GM21619 (cell line): ENCODE results near the gene PCDH17.

ENCODE experiments used
- ATAC-seq: cut with Tn5 transposase; IDR thresholded peaks from one replicate; pipeline ENCODE4 v1.9.1; 2021; ENCODE audit not compliant: unreplicated experiment

The PCDH17 gene

DNA sequence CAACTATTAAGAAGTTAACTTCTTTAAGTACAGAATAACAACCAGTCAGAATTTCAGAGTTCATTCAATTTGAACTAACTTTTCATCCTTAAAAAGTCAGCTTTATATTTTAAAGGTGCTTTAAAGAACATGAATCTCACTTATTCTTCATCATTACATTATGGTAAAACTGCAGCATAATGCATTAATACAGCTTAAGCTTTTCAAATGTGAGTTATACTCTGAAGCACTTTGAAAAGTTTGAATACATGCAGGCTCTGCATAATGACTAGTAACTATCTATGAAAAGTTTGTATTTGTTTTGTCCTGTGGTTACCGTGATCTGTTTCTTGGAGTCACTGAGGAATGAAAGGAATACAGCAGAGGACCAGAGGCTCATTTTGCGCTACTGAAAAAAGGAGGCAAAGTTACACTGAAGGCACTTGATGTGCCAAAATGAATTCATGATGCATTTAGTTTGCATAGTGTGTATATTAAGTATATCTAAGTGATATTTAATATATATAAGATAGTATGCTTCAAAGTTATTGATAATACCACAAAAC lies 4.1 kb downstream of the PCDH17 start:
- no peak for ATAC-seq

DNA sequence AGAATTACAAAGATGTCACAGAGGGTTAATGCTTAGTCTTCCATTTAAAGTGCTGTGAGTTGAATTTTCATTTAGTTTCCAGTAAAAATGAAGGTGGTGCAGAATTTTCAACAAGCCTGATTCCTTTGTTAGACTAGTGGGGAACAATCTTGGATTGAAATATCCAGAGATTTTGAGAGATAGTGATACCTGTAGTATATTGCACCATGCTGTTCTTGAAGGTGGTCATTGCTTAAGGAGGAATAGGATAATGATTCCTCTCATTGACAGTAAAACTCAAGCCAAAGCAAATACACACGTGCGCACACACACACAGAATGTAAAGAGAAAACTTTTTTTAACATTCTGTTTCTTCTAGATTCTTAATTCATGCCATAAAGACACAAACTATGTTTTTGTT lies 5.3 kb downstream of the PCDH17 start:
- no peak for ATAC-seq

DNA sequence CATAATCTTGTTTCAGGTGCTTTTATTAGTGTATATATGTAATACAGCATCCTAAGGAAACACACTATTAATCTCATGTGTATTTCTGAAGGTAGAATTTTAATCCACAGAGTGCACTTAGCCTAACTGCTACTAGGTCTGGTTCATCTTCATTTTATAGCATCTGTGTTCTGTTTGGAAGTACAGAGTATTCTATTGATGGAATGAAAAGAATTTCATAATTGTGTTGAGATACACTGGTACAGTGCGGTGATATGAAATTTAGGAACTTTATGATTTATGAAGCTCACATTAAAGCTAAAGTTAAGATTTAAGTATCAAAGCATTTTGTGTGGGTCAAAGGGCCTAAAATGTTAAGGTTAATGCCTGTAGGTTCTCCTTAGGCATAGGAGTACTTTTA lies 6.0 kb downstream of the PCDH17 start:
- ATAC-seq, result no peak

DNA sequence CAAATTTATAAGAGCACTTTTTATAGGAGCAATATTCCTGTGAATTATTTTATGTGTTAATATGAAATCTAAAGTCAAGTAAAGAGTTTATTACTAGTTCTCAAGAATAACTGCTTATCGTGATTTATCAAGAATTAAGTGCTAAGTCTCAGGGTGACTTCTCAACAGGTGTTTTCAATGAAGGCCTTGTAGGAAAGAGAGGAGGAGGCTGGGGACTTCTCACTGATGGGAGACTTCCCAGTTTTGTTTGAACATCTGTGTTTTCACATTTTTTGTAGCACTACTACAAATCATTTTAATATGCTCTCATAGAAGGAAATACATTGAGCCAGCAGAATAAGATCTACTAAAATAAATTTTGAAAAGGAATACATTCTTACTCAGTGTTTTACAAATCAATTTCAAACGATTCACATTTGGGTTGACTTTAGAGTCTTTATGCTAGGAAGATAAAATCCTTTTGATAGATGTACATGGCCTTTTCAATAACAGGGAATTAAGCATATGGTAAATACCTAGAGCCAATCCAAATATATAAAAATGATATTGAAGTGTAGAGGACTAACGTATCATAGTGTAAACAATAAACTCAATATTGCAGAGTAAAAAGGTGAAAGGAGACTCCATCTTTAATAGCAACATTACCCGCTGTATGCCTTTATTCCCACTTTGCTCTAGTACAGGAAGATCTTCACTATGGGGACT lies 6.8 kb downstream of the PCDH17 start:
- no peak for ATAC-seq

DNA sequence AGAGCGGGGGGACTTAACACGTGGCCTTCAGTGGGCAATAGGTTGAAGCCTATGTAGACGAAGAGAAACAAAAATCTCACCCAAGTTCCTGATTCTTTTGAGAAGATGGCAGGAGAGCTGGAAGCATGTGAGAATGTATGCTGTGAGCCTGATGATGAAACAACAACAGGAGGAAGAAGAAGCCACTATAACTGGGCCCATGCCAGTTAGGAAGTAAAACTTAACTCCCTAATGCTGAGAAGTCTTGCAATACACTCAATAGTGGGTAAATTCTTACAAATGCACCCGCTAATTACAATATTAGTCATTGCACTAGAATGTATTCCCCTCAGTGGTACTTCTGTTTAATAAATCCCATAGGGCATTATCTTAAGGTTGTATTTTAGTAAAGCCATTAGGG lies 9.1 kb downstream of the PCDH17 start:
- no peak for ATAC-seq

DNA sequence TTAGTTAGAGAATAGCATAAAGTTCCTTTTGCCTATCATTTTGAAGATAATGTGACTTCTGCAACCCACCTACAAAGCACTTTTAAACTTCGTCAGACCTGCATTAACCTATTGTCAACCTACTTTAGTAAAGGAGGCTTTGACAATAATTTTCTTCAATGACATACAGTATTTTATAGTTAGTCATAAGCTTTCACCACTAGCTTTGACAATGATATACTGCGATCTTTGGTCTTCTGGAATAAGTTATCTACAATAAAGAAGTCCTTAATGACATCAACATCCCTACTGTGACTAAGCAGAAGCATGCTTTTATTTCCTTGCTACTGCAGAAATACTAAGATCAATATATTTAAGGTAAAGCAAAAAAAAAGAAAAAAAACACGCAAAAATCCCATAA lies 9.5 kb downstream of the PCDH17 start:
- no peak for ATAC-seq

DNA sequence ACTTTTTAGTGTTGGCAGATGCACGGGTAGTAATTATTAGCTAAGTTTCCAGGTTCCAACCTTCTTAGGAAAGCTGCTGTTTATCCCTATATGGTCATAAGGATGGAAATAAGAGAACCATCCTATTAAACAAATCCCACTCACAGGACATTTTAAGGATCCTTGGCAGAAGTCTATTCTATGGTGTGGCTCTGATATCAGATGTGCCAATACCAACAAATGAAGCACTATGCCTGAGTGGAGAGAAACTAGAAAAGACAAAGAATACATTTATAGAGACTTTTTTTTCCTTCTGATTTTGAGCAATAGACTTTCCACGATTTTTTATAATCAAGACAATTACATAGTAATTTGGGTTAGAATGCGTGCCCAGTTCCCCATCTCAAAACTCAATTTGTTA lies 12.6 kb downstream of the PCDH17 start:
- ATAC-seq, result no peak

DNA sequence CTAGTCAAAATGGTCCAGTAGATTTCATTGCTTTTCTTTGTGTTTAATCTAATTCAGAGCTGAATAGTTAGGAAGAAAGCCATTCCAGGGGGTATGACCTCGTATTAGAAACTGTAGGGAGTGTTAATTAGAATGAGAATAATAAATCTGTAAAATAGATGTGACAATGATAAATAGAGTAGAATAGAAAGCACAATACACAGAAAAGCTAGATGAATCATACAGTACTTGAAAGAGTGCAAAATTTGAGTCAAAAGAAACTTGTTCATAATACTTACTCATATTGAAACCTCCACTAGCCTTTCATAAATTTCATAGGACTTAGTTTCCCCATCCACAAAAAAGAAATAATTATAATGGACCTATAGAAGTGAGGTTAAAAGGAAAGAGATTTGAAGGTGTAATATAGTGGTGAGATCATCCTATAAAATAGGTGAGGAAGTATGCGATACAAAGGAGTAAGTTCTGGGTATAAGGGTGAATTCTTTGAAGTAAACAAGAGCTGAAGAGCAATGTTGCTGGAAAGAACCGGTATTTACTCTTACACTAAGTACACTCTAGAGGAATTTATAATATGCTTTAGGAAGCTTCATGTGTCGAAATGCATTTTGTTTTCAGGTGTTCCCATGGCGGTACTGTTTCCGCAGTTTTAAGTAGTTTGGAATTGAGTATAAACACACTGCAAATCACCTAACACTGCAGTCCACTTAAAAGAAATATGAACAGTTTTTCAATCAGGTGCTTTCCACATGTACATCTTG lies 21.9 kb downstream of the PCDH17 start:
- ATAC-seq, result no peak

DNA sequence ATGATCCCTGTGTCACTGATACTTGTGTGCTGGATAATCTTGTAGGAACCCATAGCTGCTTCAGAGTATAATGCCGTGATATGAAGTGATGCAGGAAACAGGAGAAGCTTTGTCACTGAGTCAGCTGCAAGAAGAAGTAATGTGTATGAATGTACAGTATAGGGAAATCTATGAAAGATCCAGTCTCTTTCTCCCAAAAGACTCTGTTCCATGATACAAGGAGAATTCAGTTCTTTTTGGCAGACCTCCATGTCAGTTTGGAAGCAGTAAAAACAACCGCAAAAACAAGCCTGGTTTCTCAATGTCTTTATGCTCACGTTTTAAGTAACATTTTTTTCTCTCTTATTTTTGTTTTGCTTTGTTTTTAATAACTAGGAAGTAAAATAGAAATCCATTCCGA lies 33.9 kb downstream of the PCDH17 start:
- ATAC-seq, result no peak

DNA sequence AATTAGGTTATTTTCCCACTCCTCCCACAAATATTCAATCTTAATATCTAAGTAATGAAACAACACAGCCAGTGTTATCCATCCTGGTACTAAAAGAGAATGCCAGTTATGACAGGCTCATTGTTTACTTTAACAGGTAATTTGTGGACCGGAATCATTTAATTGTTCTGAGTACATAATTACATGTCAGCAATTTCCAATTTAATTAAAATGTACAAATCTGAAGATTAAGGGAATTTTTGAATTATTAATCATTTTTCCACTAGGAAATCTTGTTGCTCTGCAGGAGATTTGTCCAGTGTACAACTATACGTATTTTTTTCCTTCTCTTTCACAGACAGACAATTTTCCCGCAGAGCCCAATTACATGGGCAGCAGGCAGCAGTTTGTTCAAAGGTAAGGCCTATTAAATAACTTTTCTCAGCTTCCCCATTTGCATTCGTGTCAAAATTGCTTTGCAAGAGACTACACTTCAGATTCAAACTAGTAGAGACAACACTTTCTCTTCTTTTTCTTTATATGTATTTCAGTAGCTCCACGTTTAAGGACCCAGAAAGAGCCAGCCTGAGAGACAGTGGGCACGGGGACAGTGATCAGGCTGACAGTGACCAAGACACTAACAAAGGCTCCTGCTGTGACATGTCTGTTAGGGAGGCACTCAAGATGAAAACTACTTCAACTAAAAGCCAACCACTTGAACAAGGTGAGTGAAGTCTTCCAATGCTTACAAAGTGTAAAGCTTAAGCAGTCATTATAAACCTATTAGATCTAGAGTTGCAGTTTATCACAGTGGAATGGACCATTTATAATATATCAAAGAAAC lies 34.8 kb downstream of the PCDH17 start:
- ATAC-seq, result no peak

DNA sequence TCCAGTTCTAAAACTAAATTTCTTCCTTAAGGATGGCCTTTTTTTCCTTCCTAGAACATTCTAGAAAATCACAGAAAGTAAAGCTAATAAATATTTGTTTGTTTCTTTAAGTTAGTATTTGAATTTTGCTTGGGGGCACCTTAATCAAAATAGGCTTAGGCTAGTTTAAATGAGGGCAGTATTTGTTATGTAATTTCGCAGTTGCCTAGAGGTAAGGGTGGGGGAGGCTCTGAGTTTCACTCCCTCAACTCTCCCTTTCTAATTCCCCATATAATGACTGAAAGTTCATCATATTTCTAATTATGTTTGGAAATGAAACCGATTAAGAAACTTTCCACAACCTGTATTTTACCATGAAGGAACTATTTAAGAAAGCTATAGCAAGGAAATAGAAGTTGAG lies 40.6 kb downstream of the PCDH17 start:
- ATAC-seq, result no peak

DNA sequence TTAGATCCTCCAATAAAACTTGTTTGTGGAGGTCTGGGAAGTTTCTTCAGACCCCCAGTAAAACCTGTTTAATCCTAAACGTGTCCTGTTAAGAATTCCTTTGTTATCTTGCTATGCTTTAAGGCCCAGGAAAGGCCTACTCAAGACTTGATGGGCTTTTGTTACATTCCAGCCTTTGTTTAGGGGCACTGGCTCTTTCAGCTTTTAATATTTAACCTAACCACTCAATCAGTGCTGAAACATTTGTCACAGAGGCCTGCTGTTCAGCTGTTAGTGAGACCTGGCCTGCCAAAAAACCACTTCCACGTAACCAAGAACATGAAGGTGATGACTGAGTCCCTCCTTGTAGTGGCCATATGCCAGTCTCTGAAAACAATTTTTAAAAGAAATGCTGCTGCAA lies 41.7 kb downstream of the PCDH17 start:
- no peak for ATAC-seq

DNA sequence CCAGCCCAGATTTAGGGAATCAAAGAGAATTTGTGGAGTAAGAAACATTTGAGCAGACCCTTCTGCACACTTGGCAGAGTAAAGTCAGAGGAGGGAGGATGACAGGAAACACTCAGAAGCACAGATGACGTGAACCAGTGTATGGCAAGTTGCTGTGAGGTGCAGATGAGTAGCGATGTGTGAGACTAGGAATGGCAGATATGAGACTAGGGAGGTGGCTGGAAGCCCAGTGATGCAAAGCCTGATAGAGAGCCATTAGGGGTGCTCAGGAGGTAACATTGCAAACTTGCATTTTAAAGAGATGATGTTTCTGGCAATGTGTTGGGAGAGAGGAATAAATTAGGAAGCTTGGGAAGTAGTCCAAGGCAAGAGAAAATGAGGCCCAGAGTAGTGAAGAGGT lies 44.0 kb downstream of the PCDH17 start:
- ATAC-seq, result no peak

DNA sequence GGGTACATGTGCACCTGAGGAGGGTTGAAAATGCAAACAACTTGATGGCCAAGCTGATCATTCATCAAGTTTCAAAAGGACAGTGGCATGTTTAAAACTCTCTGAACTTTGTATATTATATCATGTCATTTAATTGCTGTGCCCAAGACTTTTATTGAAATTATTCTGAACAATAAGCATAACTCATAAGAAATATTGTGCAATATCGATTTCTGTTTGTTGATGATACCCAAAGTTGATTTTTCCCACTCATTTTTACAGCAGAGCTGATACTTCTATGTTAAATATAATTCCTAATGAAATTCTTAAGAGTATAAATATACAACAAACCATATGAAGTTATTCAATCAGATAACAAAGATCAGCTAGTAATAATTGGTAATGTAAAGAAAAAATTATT lies 49.1 kb downstream of the PCDH17 start:
- no peak for ATAC-seq

DNA sequence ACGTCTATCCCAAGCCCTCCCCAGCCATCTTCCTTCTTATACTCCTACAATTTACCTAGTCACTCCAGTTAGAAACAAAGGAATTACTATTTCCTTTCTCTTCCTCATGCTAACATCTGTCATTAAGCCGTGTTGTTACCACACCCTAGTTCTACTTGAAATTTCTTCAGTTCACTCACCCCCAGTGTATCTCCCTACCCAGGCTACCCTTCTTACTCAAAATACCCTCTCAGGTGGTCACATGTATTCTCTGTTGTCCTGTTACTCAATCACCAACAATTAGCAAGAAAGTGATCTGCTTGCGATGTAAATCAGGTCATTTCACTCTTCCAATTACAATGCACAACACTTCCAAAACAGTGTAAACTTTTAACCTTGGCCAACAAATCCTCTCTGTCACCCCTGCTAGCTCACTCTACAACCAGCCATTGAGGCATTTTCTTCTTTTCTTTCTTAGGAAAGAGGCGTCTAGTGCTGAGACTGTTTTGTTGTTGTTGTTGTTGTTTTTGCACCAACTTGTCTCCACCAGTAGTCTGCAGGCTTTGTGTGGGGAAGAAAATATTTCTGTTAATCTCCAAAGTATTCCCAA lies 50.7 kb downstream of the PCDH17 start:
- no peak for ATAC-seq

DNA sequence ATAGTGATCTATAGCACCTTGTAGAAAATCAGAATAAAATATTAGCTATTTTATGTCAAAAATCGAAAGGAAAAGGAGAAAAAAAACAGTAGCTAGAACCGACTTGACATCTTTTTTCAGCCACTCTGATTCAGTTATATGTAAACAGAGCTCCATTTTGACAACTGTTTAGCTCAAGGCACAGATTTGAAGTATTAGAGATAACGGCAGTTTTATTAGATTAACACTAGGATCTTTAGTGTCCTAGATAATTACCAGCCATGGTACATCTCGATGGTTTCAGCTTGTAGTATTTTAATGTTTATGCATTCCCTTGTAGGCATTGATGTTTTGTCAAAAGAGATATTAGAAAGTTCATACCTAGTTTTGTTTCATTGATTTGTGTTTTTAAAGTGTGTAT lies 67.3 kb downstream of the PCDH17 start:
- no peak for ATAC-seq

DNA sequence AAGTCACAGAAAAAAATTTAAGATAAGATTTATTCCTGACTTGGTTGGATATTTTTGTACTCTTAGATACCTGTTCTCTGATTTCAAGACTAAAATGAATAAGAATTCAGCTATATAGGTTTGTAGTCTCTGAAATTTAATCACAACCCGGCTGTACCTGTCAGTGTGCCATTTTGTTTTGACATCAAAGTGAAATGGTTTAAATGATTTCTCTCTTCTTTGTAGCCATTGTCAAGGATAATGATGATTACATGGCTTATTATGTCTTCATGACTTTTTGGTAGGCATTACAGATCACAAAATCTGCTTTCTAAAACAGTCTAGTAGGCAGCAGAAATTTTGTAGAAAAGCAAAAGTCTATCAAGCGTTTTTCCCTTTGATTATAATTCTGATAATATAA lies 72.5 kb downstream of the PCDH17 start:
- no peak for ATAC-seq

DNA sequence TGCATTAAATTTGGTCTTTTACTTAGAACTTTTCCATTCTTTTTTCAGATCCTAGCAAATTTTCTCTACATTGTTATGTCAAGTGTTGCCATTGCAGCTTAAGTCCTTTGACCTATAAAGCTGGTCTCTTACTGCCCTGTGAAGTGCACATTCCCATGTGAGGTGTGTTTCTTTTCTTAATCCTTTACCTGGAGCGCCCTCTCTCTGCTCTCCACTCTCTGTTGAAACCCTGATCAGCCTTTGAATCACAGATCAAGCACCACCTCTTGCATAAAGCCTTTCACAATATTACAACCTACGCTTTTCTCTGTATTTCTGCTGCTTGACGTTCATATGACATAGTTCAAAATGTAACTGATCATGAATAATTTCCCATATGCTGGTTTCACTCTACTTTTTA lies 84.8 kb downstream of the PCDH17 start:
- no peak for ATAC-seq

DNA sequence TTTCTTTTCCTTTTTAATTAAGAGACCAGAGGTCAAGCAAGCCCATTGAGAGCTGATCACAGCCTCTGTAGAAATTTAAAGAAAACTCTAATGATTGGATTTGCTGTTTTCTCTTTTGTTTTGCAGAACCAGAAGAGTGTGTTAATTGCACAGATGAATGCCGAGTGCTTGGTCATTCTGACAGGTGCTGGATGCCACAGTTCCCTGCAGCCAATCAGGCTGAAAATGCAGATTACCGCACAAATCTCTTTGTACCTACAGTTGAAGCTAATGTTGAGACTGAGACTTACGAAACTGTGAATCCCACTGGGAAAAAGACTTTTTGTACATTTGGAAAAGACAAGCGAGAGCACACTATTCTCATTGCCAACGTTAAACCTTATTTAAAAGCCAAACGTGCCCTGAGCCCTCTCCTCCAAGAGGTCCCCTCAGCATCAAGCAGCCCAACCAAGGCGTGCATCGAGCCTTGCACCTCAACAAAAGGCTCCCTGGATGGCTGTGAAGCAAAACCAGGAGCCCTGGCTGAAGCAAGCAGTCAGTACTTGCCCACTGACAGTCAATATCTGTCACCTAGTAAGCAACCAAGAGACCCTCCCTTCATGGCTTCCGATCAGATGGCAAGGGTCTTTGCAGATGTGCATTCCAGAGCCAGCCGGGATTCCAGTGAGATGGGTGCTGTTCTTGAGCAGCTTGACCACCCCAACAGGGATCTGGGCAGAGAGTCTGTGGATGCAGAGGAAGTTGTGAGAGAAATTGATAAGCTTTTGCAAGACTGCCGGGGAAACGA lies 93.1 kb downstream of the PCDH17 start:
- ATAC-seq, result no peak

DNA sequence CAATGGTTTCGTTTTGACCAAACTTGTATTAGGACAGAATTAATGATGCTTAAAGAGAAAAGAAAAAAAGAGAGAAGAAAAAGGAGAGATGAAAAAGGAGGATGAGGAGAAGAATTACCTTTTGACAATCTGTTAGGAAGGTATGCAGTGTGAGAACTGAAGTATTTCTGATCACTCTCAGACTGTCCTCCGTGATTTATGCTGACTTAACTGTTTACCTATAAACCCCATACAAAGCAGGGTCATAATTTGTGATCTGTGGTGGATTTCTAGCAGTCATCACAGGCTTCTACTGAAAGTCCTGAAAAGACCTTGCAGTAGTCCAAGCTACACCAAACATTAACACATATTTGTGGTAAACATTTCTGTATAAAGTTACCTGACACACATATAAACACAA lies 93.9 kb downstream of the PCDH17 start:
- no peak for ATAC-seq

DNA sequence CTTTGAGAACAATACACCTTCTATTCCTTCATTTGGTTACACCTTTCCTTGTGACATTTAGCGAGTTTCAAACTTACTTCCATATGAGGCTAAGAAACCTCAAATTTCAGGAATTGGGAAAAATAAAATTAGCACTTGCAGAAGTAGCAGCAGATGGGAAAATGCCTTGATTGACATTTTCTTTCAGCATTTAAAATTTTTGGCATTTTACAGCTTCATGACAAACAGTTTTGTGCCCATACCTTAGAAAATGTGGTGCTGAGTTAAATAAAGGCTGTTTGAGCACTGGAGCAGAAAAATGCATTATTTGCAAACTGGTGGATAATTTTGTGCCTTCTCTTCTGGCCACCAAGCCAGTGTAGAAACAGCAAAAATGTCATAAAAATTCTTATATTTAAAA lies 95.4 kb downstream of the PCDH17 start:
- ATAC-seq, result no peak
